BLaER1 (cell line): ENCODE data around the gene RACGAP1.
A peak's percentile ranks its signal among the peaks of the same experiment; 100 is the strongest.

Experiments
- H3K27ac ChIP-seq: shearing (Covaris generic); formaldehyde crosslinking; 2 replicates; pipeline ENCODE4 v1.8.1; 2022
- H3K27me3 ChIP-seq: shearing (Covaris generic); formaldehyde crosslinking; 2 replicates; pipeline ENCODE4 v1.8.1; 2022
- H3K36me3 ChIP-seq: shearing (Covaris generic); formaldehyde crosslinking; 2 replicates; pipeline ENCODE4 v1.8.1; 2022
- H3K4me1 ChIP-seq: shearing (Covaris generic); formaldehyde crosslinking; 2 replicates; pipeline ENCODE4 v1.8.1; 2022
- H3K4me2 ChIP-seq: shearing (Covaris generic); formaldehyde crosslinking; 2 replicates; pipeline ENCODE4 v1.8.1; 2022
- H3K4me3 ChIP-seq: shearing (Covaris generic); formaldehyde crosslinking; 2 replicates; pipeline ENCODE4 v1.8.1; 2022
- H3K9ac ChIP-seq: shearing (Covaris generic); formaldehyde crosslinking; 2 replicates; pipeline ENCODE4 v1.8.1; 2022
- H3K9me3 ChIP-seq: shearing (Covaris generic); formaldehyde crosslinking; 2 replicates; pipeline ENCODE4 v1.8.1; 2022
- H4K20me1 ChIP-seq: shearing (Covaris generic); formaldehyde crosslinking; 2 replicates; pipeline ENCODE4 v1.8.1; 2022
- Cebpa-rat ChIP-seq: shearing (Covaris generic); IDR thresholded peaks from 2 replicates; pipeline ENCODE4 v1.8.1; 2022

The RACGAP1 gene

GRCh38 chr12:50018154-50018553, 7.1 kb downstream of the RACGAP1 start:
- no peaks in the 10 kb centered on the region for H3K9me3 ChIP-seq
- H3K27ac ChIP-seq = no peak overlapping the region
- TF ChIP-seq Cebpa-rat = no peak
- peaks cover 33% of the 10 kb centered on the region for H3K4me1 ChIP-seq
- H4K20me1 ChIP-seq = peaks cover 75% of the 10 kb centered on the region
- H3K4me2 ChIP-seq = no peak overlapping the region
- peaks cover 57% of the 10 kb centered on the region for H3K36me3 ChIP-seq
- H3K9ac ChIP-seq = no peak overlapping the region
- no peaks in the 10 kb centered on the region for H3K27me3 ChIP-seq
- no peak overlapping the region for H3K4me3 ChIP-seq

- H4K20me1 ChIP-seq = peaks cover 76% of the 10 kb centered on the region
- no peak overlapping the region for H3K4me3 ChIP-seq
- no peak overlapping the region for H3K4me2 ChIP-seq
- H3K36me3 ChIP-seq = peaks cover 57% of the 10 kb centered on the region
- H3K9ac ChIP-seq = no peak overlapping the region
- no peaks in the 10 kb centered on the region for H3K9me3 ChIP-seq
- H3K27ac ChIP-seq = no peak overlapping the region
- peaks cover 28% of the 10 kb centered on the region for H3K4me1 ChIP-seq
- TF ChIP-seq Cebpa-rat = no peak
- no peaks in the 10 kb centered on the region for H3K27me3 ChIP-seq
Measured at GRCh38 chr12:50017641-50018040, 7.7 kb downstream of the RACGAP1 start.

GRCh38 chr12:50016501-50017475, 8.5 kb downstream of the RACGAP1 start:
- Histone ChIP-seq H3K27me3 (no peaks in the 10 kb centered on the region), H3K27ac (no peak overlapping the region), H3K9ac (no peak overlapping the region), H3K36me3 (peaks cover 66% of the 10 kb centered on the region), H3K9me3 (no peaks in the 10 kb centered on the region), H3K4me1 (peaks cover 21% of the 10 kb centered on the region), H4K20me1 (peaks cover 76% of the 10 kb centered on the region), H3K4me2 (no peak overlapping the region), H3K4me3 (no peak overlapping the region)
- no peak for TF ChIP-seq Cebpa-rat

- H3K27me3 ChIP-seq = no peaks in the 10 kb centered on the region
- peaks cover 21% of the 10 kb centered on the region for H3K4me1 ChIP-seq
- peaks cover 82% of the 10 kb centered on the region for H3K36me3 ChIP-seq
- peak overlapping the region; percentile 32; the same call in 1 of the 2 replicates for H3K4me2 ChIP-seq
- H3K9me3 ChIP-seq = no peaks in the 10 kb centered on the region
- H3K9ac ChIP-seq = no peak overlapping the region
- no peak overlapping the region for H3K27ac ChIP-seq
- no peak overlapping the region for H3K4me3 ChIP-seq
- H4K20me1 ChIP-seq = peaks cover 62% of the 10 kb centered on the region
- no peak for TF ChIP-seq Cebpa-rat
Measured at GRCh38 chr12:50014342-50014741, 11.0 kb downstream of the RACGAP1 start.

DNA sequence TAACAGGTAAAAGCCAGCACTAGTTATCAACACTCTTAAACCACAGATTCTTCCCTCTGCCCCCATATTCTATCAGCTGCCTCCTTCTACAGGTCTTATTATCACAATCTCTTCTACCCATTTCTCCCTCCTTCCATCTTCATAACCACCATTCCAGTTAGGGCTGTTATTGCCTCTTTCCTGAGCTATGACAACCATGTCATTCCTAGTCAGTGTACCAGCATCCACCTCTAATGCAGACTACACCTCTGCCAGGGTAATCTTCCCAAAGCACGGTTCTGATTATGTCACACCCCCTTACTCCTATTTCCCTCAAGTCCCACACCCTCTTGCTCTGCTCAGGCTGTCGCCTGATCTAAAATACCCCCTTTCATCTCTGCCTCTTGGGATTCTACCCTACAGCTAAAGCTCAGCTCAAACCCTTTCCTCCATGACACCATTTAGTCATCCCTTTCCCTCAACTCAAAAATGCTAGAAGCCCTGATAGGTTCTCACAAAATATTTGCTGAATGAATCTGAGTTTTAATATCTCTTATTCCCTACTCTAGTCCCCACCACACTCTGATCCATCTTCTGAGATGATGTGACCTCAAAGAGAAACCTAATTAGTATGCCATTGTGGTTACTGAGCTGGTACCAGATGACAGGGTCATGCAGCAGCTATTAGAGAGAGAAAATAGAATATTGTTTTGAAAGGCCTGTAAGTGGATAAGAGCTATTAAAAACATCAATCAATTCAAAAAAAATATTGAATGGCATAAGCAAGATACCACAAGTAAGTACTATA, 11.7 kb downstream of the RACGAP1 start:
- Histone ChIP-seq H3K36me3 (peaks cover 83% of the 10 kb centered on the region), H3K4me1 (peaks cover 26% of the 10 kb centered on the region), H3K9me3 (no peaks in the 10 kb centered on the region), H3K9ac (no peak overlapping the region), H4K20me1 (peaks cover 62% of the 10 kb centered on the region), H3K27ac (no peak overlapping the region), H3K27me3 (no peaks in the 10 kb centered on the region), H3K4me3 (no peak overlapping the region), H3K4me2 (peak overlapping the region; percentile 32; the same call in 1 of the 2 replicates)
- no peak for TF ChIP-seq Cebpa-rat

DNA sequence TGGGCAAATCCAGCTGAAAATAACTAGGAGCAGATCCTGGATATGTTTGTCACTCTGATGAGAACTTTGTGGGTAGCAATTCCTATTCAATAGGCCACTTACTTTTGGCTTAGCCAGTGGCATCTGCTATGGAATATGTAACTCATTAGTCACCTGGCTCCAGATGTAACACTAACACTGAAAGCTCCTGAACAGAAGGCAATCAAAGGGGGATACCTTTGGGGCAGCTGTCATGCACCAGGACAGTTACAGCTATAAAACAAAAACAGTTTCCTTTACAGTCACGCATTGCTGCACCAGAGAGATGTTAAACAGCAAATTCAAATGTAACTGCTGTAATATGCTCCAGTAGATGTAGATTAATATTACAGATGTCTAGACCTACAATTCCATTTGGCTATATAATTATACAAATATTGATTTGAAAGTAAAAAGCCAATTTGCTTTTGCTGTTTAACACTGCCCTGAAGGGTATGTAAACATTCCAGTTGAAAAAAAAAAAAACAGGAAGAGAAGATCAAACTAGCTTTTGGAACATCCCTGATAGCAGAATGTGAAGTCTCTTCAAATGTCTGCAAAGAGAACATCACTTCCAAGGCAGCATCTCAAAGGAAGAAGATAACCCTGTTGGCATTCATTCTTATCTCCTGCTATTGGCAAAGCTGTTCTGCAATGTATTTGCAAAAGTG, 18.4 kb downstream of the RACGAP1 start:
- Histone ChIP-seq H3K27ac (no peak overlapping the region), H3K27me3 (no peaks in the 10 kb centered on the region), H3K9ac (peak overlapping the region; percentile 21; the same call in 1 of the 2 replicates), H3K4me2 (peak overlapping the region; percentile 66), H3K4me3 (no peak overlapping the region), H4K20me1 (peaks cover 51% of the 10 kb centered on the region), H3K9me3 (no peaks in the 10 kb centered on the region), H3K36me3 (peaks cover 86% of the 10 kb centered on the region), H3K4me1 (peaks cover 29% of the 10 kb centered on the region)
- TF ChIP-seq Cebpa-rat = no peak

DNA sequence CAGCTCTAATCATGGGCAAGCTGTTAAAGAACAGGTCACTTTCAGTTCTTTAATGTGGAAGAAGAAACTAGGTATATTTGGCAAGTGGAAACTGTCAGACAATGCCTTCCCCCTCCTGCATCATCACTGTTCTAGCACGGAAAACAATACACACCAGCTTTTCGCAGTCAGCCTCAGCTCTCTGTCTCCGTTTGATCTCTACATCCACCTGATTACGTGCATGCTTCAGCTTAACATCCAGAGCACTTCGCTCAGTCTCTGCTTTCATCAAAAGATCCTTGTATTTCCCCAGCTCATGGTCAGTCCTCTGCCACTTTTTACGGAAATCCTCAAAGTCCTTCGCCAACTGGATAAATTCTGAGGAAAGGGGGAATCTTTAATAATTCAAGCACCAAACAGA, 19.0 kb downstream of the RACGAP1 start:
- Histone ChIP-seq H4K20me1 (peaks cover 51% of the 10 kb centered on the region), H3K4me2 (peak overlapping the region; percentile 66; the same call in 1 of the 2 replicates)

GRCh38 chr12:50005175-50005574, 20.1 kb downstream of the RACGAP1 start:
- Histone ChIP-seq H3K4me3 (no peak overlapping the region), H3K9me3 (no peaks in the 10 kb centered on the region), H3K36me3 (peaks cover 86% of the 10 kb centered on the region), H3K27me3 (no peaks in the 10 kb centered on the region), H3K27ac (no peak overlapping the region), H4K20me1 (peaks cover 51% of the 10 kb centered on the region), H3K9ac (no peak overlapping the region), H3K4me1 (peaks cover 29% of the 10 kb centered on the region), H3K4me2 (no peak overlapping the region)
- no peak for TF ChIP-seq Cebpa-rat

More for the DNA sequence above, 19.0 kb downstream of the RACGAP1 start:
- TF ChIP-seq Cebpa-rat = no peak
- Histone ChIP-seq H3K4me1 (peaks cover 29% of the 10 kb centered on the region), H3K27me3 (no peaks in the 10 kb centered on the region), H3K27ac (no peak overlapping the region), H3K4me3 (no peak overlapping the region), H3K9ac (no peak overlapping the region), H3K9me3 (no peaks in the 10 kb centered on the region), H3K36me3 (peaks cover 86% of the 10 kb centered on the region)

- Histone ChIP-seq H3K27ac (no peak overlapping the region), H3K4me1 (peaks cover 29% of the 10 kb centered on the region), H4K20me1 (peaks cover 50% of the 10 kb centered on the region), H3K4me3 (no peak overlapping the region), H3K36me3 (peaks cover 87% of the 10 kb centered on the region), H3K4me2 (no peak overlapping the region), H3K9ac (no peak overlapping the region), H3K27me3 (no peaks in the 10 kb centered on the region), H3K9me3 (no peaks in the 10 kb centered on the region)
- no peak for TF ChIP-seq Cebpa-rat
Measured at GRCh38 chr12:50004696-50005095, 20.6 kb downstream of the RACGAP1 start.
